GM18951 (cell line): Measurements from ENCODE around the gene HDHD3.
A peak's percentile ranks its signal among the peaks of the same experiment; 100 is the strongest.
"Not testable (repeated sequence)": the region's sequence is repeated elsewhere in the genome, so short reads cannot be mapped to it uniquely, and the experiment has no call there.

ENCODE experiments used
- POLR2A ChIP-seq: IDR thresholded peaks from 4 replicates; pipeline ENCODE4 v1.6.1; 2011; ENCODE audit warnings: mild to moderate bottlenecking; ENCODE audit not compliant: insufficient read length, insufficient read depth; ENCODE audit errors: extremely low read depth
- in situ Hi-C: fragments of 300-500 bp; cut with MboI; formaldehyde crosslinking; loops from one replicate; pipeline ENCODE4 v1.12.0; 2022; ENCODE audit warnings: low sequenced_read_pairs, mixed read lengths, inconsistent platforms; ENCODE audit not compliant: unreplicated experiment

Gene HDHD3, protein sequence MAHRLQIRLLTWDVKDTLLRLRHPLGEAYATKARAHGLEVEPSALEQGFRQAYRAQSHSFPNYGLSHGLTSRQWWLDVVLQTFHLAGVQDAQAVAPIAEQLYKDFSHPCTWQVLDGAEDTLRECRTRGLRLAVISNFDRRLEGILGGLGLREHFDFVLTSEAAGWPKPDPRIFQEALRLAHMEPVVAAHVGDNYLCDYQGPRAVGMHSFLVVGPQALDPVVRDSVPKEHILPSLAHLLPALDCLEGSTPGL

DNA sequence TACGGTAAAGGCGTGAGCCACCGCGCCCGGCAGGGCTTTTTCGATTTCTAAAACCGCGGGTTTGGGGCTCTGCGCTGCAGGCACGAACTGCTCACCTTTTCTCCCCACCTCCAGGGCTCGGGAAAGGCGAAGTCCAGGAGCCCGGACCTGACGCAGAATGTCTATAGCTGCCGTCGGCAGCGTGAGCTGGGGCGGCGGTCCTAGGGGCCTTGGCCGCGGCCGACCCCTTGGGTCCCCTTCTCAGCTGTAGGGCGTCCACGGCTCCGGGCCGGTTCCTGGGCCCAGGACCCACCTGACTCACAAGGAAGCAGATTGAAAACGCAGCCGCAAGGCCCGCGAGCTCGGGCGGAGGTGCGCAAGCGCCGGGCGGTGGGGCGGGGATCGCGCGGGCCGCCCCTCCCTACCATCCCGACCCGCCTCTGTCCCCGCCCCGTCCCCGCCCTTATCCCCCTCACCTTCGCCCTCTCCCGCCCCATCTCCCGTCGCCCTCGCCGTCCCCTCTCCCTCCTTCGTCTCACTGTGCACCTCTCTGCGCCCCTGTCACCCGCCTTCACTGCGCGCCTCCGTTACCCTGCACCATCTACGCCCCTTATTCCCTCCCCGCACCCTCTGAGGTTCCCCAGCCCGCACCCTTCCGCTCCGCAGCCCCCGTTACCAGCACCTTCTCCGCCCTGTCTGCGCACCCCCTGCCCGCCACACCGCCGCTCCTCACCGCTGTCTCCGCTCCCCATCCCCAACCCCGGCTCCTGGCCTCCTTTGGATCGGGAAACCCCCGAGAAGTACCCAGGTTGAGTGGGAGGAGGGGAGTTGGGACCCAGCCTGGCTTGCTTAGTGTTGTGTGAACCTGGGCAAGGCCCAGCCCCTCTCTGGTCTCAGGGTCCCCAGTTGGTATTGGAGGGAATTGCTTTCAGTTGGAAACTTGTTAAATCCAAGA lies at the start of gene HDHD3:
Gene HDHD3, minus strand, starts transcription at position 353 of the 934 bp plus-strand sequence. CDS start 2,632 bp downstream, outside the sequence.
- in situ Hi-C loops = no loop called here
- peak; percentile 79 for TF ChIP-seq POLR2A

- TF ChIP-seq POLR2A = no peak
- in situ Hi-C loops = loop anchor here (10.0 kb wide), 1 partner anchor 230 kb away; no protein-coding TSS in a partner anchor
Measured at GRCh38 chr9:113425072-113425471, 48.3 kb upstream of the HDHD3 start.

- in situ Hi-C loops = loop anchor here (10.0 kb wide), 1 partner anchor 233 kb away; no protein-coding TSS in a partner anchor
- TF ChIP-seq POLR2A = no peak
Measured at GRCh38 chr9:113421726-113422125, 44.9 kb upstream of the HDHD3 start.

DNA sequence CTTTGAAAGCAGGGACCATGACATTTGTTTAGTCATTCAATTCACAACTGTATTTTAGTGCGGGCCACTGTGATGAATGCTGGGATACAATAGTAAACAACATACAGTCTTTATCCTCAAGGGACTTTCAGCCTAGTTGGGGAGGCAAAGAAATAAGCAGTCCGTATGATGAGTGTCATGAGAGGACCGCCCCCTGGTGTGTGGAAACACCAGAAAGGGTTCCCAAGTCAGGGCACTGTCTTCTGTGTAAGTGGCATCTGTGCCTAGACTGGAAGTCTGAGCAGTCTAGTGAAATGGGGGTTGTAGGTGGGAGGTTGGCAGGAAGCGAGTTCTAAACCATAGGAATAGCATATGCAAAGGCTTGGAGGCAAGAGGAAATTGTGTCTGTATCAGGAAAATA lies 40.6 kb upstream of the HDHD3 start:
- no peak for TF ChIP-seq POLR2A
- in situ Hi-C loops = no loop called here

- no peak for TF ChIP-seq POLR2A
- in situ Hi-C loops = no loop called here
Measured at GRCh38 chr9:113416149-113416721, 39.4 kb upstream of the HDHD3 start.

- peak; percentile 74 for TF ChIP-seq POLR2A
- in situ Hi-C loops = no loop called here
Measured at GRCh38 chr9:113410207-113410864, 33.5 kb upstream of the HDHD3 start, which contains the start of the genes C9orf43 and POLE3. TSS of gene C9orf43 (plus strand) at chr9:113410747. CDS start at chr9:113413494, 2,747 bp downstream. TSS of gene POLE3 (minus strand) at chr9:113410675. CDS start at chr9:113410293, 382 bp downstream.

- in situ Hi-C loops = no loop called here
- no peak for TF ChIP-seq POLR2A
Measured at GRCh38 chr9:113409883-113410206, 33.1 kb upstream of the HDHD3 start.

DNA sequence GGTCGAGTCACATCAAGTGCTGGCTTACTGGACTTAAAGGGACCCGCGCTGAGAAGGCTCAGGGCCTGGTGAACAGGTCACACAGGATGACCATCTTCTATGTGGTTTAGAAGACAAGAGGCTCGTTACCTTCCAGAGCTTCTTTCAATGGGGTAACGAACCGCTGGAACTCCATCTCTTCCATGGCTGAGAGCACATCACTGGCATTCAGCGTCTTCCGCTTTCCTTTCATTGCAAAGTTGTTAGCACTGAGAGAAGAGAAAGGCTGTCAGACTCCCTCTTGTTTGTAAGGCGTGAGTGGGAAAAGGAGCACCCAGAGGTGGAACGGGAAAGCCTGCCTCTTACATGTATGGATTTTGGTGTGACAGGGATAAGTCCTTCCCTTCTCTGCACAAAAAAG lies 32.7 kb upstream of the HDHD3 start:
- TF ChIP-seq POLR2A = no peak

GRCh38 chr9:113406873-113407511 lies 30.2 kb upstream of the HDHD3 start:
- in situ Hi-C loops = not testable (repeated sequence)

More for the DNA sequence above, 32.7 kb upstream of the HDHD3 start:
- in situ Hi-C loops = no loop called here

GRCh38 chr9:113406353-113406752 lies 29.6 kb upstream of the HDHD3 start:
- in situ Hi-C loops = not testable (repeated sequence)

DNA sequence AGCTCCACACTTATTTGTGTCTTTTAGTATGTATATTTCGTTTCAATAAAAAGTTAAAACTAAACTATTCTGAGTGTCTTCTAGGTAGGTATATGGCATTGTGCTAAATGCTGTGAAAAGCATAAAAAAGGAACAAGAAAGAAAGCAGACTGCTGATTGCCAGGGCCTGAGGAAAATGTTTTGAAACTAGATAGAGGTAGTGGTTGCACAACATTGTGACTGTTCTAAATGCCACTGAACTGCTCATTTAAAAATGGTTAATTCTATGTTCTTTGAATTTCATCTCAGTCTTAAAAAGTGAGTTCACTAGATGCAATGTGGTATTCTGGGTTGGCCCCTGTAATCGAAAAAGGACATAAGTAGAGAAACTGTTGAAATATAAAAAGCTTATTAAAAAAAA lies 26.9 kb upstream of the HDHD3 start:
- in situ Hi-C loops = no loop called here
- TF ChIP-seq POLR2A = no peak

GRCh38 chr9:113401027-113401792 lies 24.4 kb upstream of the HDHD3 start, which contains the start of gene ALAD:
TSS of gene ALAD (minus strand) at chr9:113401284. CDS start at chr9:113393559, 7,725 bp downstream.
- TF ChIP-seq POLR2A = peak; percentile 82
- in situ Hi-C loops = no loop called here
